Measurements from ENCODE around the gene TMEM52. TPM values are rescaled to one million over a fixed set of nuclear protein-coding genes. Genes with fewer than 3 reads are reported as not detected.

The TMEM52 gene
- total RNA-seq, 1 experiment from 2014 or later: 4.1 TPM

DNA sequence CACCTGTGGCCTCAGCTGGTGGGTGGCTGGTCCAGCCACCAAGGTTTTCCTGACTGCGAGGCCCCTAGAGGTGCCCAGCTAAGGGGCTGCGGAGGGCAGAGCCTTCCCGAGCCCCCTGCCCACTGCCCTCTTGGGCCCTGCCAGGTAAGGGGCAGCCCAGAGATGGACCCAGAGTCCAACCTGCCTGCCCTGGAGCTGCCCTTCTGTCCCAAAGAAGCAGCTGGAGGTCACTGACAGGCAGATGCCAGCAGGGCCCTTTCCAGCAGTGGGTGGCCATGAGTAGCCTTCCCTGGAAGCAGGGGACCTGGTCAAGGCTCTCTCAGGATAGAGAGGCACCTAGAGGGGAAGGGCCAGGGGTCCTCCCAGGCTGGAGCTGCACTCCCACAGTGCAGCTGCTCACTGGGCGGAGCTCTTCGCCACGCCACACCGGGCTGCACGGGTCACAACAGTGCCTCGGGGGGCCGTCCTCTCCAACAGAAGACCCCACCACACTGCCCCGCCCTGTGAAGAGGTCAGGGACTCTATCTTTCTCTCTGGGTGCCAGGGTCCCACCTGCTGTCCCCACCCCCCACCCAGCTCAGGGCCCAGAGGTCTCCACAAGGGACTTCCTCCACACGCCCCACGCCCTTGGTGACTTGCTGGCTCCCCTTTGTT, 17.3 kb downstream of the TMEM52 start:
- H3K4me3 ChIP-seq (ENCODE audit: low read depth, low read length, poor library complexity, severe bottlenecking): no peak overlapping the region
- H3K27me3 ChIP-seq (replicated peaks; ENCODE audit: insufficient read depth, low read depth, low read length, poor library complexity): no peaks in the 10 kb centered on the region
- no peak overlapping the region for H3K27ac ChIP-seq (ENCODE audit: low read depth, low read length, poor library complexity, severe bottlenecking)
- no TSS peak for BruUV-seq (replicated peaks)
- no peaks in the 10 kb centered on the region for H3K36me3 ChIP-seq (ENCODE audit: insufficient read depth, low read length, poor library complexity, severe bottlenecking)
- POLR2A ChIA-PET (ENCODE audit: low non-redundant PET): interaction anchor here (0.7 kb wide), 1 partner anchor 26 kb away, joined by 6 read pairs; no protein-coding TSS in a partner anchor
- DNase-seq (ENCODE audit: low spot score): no peak
- CTCF ChIA-PET: no interaction called here
- TF ChIP-seq CTCF (conservative IDR thresholded peaks at IDR 0.05; ENCODE audit: low read depth, low read length) (no peak), EZH2 (IDR thresholded peaks at IDR 0.05; ENCODE audit: borderline replicate concordance, low read depth, low read length, poor library complexity, severe bottlenecking) (no peak)
- H3K4me1 ChIP-seq (ENCODE audit: insufficient read depth, low read length, poor library complexity, severe bottlenecking): peaks cover 3% of the 10 kb centered on the region
- intact Hi-C loops (cut with micrococcal nuclease; ENCODE audit: unreplicated experiment): no loop called here
- no peaks in the 10 kb centered on the region for H3K9me3 ChIP-seq (ENCODE audit: low read depth, low read length, poor library complexity, severe bottlenecking)

GRCh38 chr1:1900883-1901640, 18.0 kb downstream of the TMEM52 start:
- no TSS peak for BruUV-seq (replicated peaks)
- H3K36me3 ChIP-seq (ENCODE audit: insufficient read depth, low read length, poor library complexity, severe bottlenecking): no peaks in the 10 kb centered on the region
- H3K9me3 ChIP-seq (ENCODE audit: low read depth, low read length, poor library complexity, severe bottlenecking): no peaks in the 10 kb centered on the region
- no peaks in the 10 kb centered on the region for H3K27me3 ChIP-seq (replicated peaks; ENCODE audit: insufficient read depth, low read depth, low read length, poor library complexity)
- TF ChIP-seq CTCF (conservative IDR thresholded peaks at IDR 0.05; ENCODE audit: low read depth, low read length): no peak
- no peak for TF ChIP-seq EZH2 (IDR thresholded peaks at IDR 0.05; ENCODE audit: borderline replicate concordance, low read depth, low read length, poor library complexity, severe bottlenecking)
- ChIA-PET CTCF (no interaction called here), POLR2A (ENCODE audit: low non-redundant PET) (interaction anchor here (0.7 kb wide), 1 partner anchor 25 kb away, joined by 6 read pairs; no protein-coding TSS in a partner anchor)
- intact Hi-C loops (cut with micrococcal nuclease; ENCODE audit: unreplicated experiment): no loop called here
- H3K27ac ChIP-seq (ENCODE audit: low read depth, low read length, poor library complexity, severe bottlenecking): no peak overlapping the region
- peaks cover 3% of the 10 kb centered on the region for H3K4me1 ChIP-seq (ENCODE audit: insufficient read depth, low read length, poor library complexity, severe bottlenecking)
- no peak for DNase-seq (ENCODE audit: low spot score)
- H3K4me3 ChIP-seq (ENCODE audit: low read depth, low read length, poor library complexity, severe bottlenecking): no peak overlapping the region

GRCh38 chr1:1899967-1900327, 19.1 kb downstream of the TMEM52 start:
- BruUV-seq (replicated peaks): no TSS peak
- POLR2A ChIA-PET (ENCODE audit: low non-redundant PET): no interaction called here
- no peak overlapping the region for H3K4me3 ChIP-seq (ENCODE audit: low read depth, low read length, poor library complexity, severe bottlenecking)
- no peaks in the 10 kb centered on the region for H3K9me3 ChIP-seq (ENCODE audit: low read depth, low read length, poor library complexity, severe bottlenecking)
- DNase-seq (ENCODE audit: low spot score): no peak
- TF ChIP-seq EZH2 (IDR thresholded peaks at IDR 0.05; ENCODE audit: borderline replicate concordance, low read depth, low read length, poor library complexity, severe bottlenecking) (no peak), CTCF (conservative IDR thresholded peaks at IDR 0.05; ENCODE audit: low read depth, low read length) (no peak)
- peaks cover 7% of the 10 kb centered on the region for H3K4me1 ChIP-seq (ENCODE audit: insufficient read depth, low read length, poor library complexity, severe bottlenecking)
- no peaks in the 10 kb centered on the region for H3K36me3 ChIP-seq (ENCODE audit: insufficient read depth, low read length, poor library complexity, severe bottlenecking)
- H3K27me3 ChIP-seq (replicated peaks; ENCODE audit: insufficient read depth, low read depth, low read length, poor library complexity): no peaks in the 10 kb centered on the region
- no peak overlapping the region for H3K27ac ChIP-seq (ENCODE audit: low read depth, low read length, poor library complexity, severe bottlenecking)
- intact Hi-C loops (cut with micrococcal nuclease; ENCODE audit: unreplicated experiment): no loop called here
- CTCF ChIA-PET: no interaction called here

Data from A673 (cell line).